Transverse colon (tissue), 4 donors: ENCODE data around the gene MXRA8. TPM values are rescaled to one million over a fixed set of nuclear protein-coding genes. Genes with fewer than 3 reads are reported as not detected.

ENCODE experiments used
- DNase-seq: peaks from one replicate; pipeline ENCODE4 v3.0.0-alpha.2; 2019
- H3K27ac ChIP-seq, 4 donors: fragments of 200-600 bp; sonication (generic); 2 replicates each; pipeline ENCODE4 v1.5.1; 2016 to 2018; ENCODE audit warnings: inconsistent platforms in 4 of 4
- H3K27me3 ChIP-seq: fragments of 200-600 bp; sonication (generic); 2 replicates; pipeline ENCODE4 v1.5.1; 2017; ENCODE audit warnings: inconsistent platforms
- H3K36me3 ChIP-seq, 4 donors: fragments of 200-600 bp; sonication (generic); 2 replicates each; pipeline ENCODE4 v1.5.1; 2017 to 2019; ENCODE audit warnings: inconsistent platforms in 4 of 4
- H3K4me1 ChIP-seq, 4 donors: fragments of 200-600 bp; sonication (generic); 2 replicates each; pipeline ENCODE4 v1.5.1; 2017 to 2020; ENCODE audit warnings: inconsistent platforms in 4 of 4
- H3K4me3 ChIP-seq, 4 donors: fragments of 200-600 bp; sonication (generic); 1 replicate in 1 of 4; 2 replicates in 3 of 4; pipeline versions ENCODE4 v1.5.1 to v1.6.1; 2017 to 2019; ENCODE audit warnings: inconsistent platforms in 4 of 4
- H3K9me3 ChIP-seq, 2 donors: fragments of 200-600 bp; sonication (generic); 2 replicates each; pipeline ENCODE4 v1.5.1; 2017 to 2019; ENCODE audit warnings: inconsistent platforms in 2 of 2
- EP300 ChIP-seq: sonication (generic); formaldehyde crosslinking; IDR thresholded peaks from one replicate; pipeline ENCODE4 v1.6.1; 2017; ENCODE audit warnings: antibody characterized with exemption, low read depth
- POLR2A ChIP-seq: fragments of 450-650 bp; IDR thresholded peaks from one replicate; pipeline ENCODE4 v1.6.1; 2016; ENCODE audit warnings: antibody characterized with exemption, mild to moderate bottlenecking, moderate library complexity
- POLR2AphosphoS5 ChIP-seq, 3 donors: sonication (generic); formaldehyde crosslinking; IDR thresholded peaks; one replicate each; pipeline ENCODE4 v1.6.1; 2016; ENCODE audit warnings: antibody characterized with exemption in 3 of 3
- WGBS, 2 donors: methylation state at CpG; one replicate each; pipeline ENCODE4 v1.1.5; 2018; ENCODE audit warnings: low coverage in 1 of 2; 5-methylcytosine and 5-hydroxymethylcytosine counted together
- in situ Hi-C, 4 donors: fragments of 200-750 bp; cut with MboI; loops; one replicate each; pipeline versions ENCODE4 v1.15.0 to v1.15.1; 2017; ENCODE audit warnings: low sequenced_read_pairs in 3 of 4, low pct_ligation_motif_present in 1 of 4, low pct_unique_long_range_greater_than_20kb in 1 of 4
- intact Hi-C: fragments of 100-400 bp; cut with DNase I; formaldehyde crosslinking; loops from one replicate; pipeline ENCODE4 v1.15.1; 2023; ENCODE audit warnings: low total_unique reads
- total RNA-seq, 4 donors: library from RNA; depleted of rRNA; stranded (reverse); fragments of >200 nt; gene quantifications; one replicate each; pipeline ENCODE4 v1.1.0, GENCODE V29; 2016
- TF ChIP-seq, protein P1 (sequence below), 5 experiments: fragments of 200-600 bp in 3 of 5; fragments of 450-650 bp in 2 of 5; sonication (generic) in 3 of 5; IDR thresholded peaks; 1 replicate in 2 of 5; 2 replicates in 3 of 5; pipeline ENCODE4 v1.5.1; 2016 to 2017; ENCODE audit warnings: antibody characterized with exemption in 5 of 5, inconsistent platforms in 3 of 5, mild to moderate bottlenecking in 2 of 5, moderate library complexity in 1 of 5

MXRA8 gene
- total RNA-seq, 4 donors from 2014 or later, result 31.1 to 145 (median 57.1) TPM

- Histone ChIP-seq H3K4me3 (peak overlapping the region in 2 of 4 donors; percentile 89 to 94), H3K27ac (peak overlapping the region; percentile 90 to 98 (median 92)), H3K36me3 (peaks cover 0 to 6% (median 0%) of the 10 kb centered on the region in 4 donors), H3K9me3 (no peaks in the 10 kb centered on the region), H3K4me1 (peaks cover 24 to 37% (median 27%) of the 10 kb centered on the region in 4 donors), H3K27me3 (peaks cover under 1% of the 10 kb centered on the region)
- no peak for TF ChIP-seq POLR2AphosphoS5 (IDR thresholded peaks at IDR 0.05)
- TF ChIP-seq EP300, result no peak
- TF ChIP-seq, protein P1, sequence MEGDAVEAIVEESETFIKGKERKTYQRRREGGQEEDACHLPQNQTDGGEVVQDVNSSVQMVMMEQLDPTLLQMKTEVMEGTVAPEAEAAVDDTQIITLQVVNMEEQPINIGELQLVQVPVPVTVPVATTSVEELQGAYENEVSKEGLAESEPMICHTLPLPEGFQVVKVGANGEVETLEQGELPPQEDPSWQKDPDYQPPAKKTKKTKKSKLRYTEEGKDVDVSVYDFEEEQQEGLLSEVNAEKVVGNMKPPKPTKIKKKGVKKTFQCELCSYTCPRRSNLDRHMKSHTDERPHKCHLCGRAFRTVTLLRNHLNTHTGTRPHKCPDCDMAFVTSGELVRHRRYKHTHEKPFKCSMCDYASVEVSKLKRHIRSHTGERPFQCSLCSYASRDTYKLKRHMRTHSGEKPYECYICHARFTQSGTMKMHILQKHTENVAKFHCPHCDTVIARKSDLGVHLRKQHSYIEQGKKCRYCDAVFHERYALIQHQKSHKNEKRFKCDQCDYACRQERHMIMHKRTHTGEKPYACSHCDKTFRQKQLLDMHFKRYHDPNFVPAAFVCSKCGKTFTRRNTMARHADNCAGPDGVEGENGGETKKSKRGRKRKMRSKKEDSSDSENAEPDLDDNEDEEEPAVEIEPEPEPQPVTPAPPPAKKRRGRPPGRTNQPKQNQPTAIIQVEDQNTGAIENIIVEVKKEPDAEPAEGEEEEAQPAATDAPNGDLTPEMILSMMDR (IDR thresholded peaks at IDR 0.05), result no peak
- no peak for TF ChIP-seq POLR2A
- intact Hi-C loops, result no loop called here
- in situ Hi-C loops, result no loop called here
- WGBS, 2 donors, result 41 to 47% methylated on average over 4 to 8 of the region's 8 CpGs
- no peak for DNase-seq
Observed at GRCh38 chr1:1326075-1326605, 32.2 kb downstream of the MXRA8 start.

GRCh38 chr1:1325288-1326074 lies 32.9 kb downstream of the MXRA8 start:
- H3K27ac ChIP-seq, result peak overlapping the region; percentile 90 to 98 (median 92)
- in situ Hi-C loops, result no loop called here
- H3K27me3 ChIP-seq, result no peaks in the 10 kb centered on the region
- intact Hi-C loops, result no loop called here
- H3K4me3 ChIP-seq, result peak overlapping the region; percentile 55 to 94 (median 88)
- 16 to 60% methylated on average over 1 to 15 of the region's 16 CpGs for WGBS, 2 donors
- H3K4me1 ChIP-seq, result peaks cover 24 to 31% (median 26%) of the 10 kb centered on the region in 4 donors
- no peak for TF ChIP-seq EP300
- TF ChIP-seq POLR2AphosphoS5 (IDR thresholded peaks at IDR 0.05), result no peak
- TF ChIP-seq, protein P1 (IDR thresholded peaks at IDR 0.05), result no peak
- TF ChIP-seq POLR2A, result no peak
- H3K36me3 ChIP-seq, result peaks cover 0 to 6% (median 0%) of the 10 kb centered on the region in 4 donors
- DNase-seq, result peak; percentile 63
- H3K9me3 ChIP-seq, result no peaks in the 10 kb centered on the region

DNA sequence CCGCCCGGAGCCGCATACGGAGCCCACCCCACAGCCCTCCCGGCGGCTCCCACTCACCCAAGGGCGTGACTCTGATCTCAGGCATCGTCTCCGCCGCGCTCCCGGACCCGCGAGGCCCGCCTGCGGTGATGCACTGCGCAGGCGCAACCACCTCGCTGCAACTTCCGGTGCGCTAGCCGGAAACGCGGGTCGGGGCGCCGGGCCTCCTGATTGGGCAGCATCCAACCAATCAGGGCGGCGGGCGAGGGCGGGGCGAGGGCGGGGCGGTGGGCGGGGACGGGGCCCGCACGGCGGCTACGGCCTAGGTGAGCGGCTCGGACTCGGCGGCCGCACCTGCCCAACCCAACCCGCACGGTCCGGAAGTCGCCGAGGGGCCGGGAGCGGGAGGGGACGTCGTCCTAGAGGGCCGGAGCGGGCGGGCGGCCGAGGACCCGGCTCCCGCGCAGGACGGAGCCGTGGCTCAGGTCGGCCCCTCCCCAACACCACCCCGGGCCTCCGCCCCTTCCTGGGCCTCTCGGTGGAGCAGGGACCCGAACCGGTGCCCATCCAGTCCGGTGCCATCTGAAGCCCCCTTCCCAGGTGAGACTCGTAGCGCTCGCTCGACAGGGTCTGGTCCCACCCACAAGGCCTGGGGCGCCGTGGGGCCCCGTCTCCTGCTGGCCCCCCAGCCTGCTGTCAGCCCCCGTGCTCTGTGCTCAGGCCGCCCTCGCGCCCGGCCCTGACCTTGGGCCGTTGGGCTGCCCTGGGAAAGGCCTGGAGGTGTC lies 33.6 kb downstream of the MXRA8 start, which contains the start of the genes CPTP and INTS11:
Gene CPTP (plus strand): TSS at position 279 of the 764 bp plus-strand sequence. CDS start 2,109 bp downstream, outside the sequence.
Gene INTS11 (minus strand): TSS at position 137 of the 764 bp plus-strand sequence. CDS start 52 bp downstream, at position 85.
- no peaks in the 10 kb centered on the region for H3K27me3 ChIP-seq
- peak; percentile 87 for TF ChIP-seq POLR2A
- TF ChIP-seq, protein P1 (IDR thresholded peaks at IDR 0.05), result no peak
- TF ChIP-seq POLR2AphosphoS5 (IDR thresholded peaks at IDR 0.05), result peak; percentile 84 to 94 (median 86)
- peak within 1 kb of the TSS; percentile 55 to 94 (median 88) for H3K4me3 ChIP-seq
- H3K9me3 ChIP-seq, result no peaks in the 10 kb centered on the region
- intact Hi-C loops, result no loop called here
- 0% methylated on average over 29 of the region's 84 CpGs; no CpG with 5 or more reads in 1 of the 2 donors for WGBS, 2 donors
- in situ Hi-C loops, result no loop called here
- peaks cover 24 to 31% (median 26%) of the 10 kb centered on the region in 4 donors for H3K4me1 ChIP-seq
- H3K36me3 ChIP-seq, result peaks cover 0 to 9% (median 0%) of the 10 kb centered on the region in 4 donors
- H3K27ac ChIP-seq, result peak within 1 kb of the TSS; percentile 90 to 98 (median 92)
- peak; percentile 97 for DNase-seq
